Heart left ventricle (tissue), 16 donors: ENCODE results near the gene GPR4. TPM values are rescaled to one million over a fixed set of nuclear protein-coding genes. Genes with fewer than 3 reads are reported as not detected.

Source experiments
- ATAC-seq, 4 donors: fragments of 200-7000 bp; cut with Tn5 transposase; one replicate each; pipeline ENCODE4 v1.9.1; 2020 to 2022; ENCODE audit warnings: moderate library complexity in 4 of 4, mild to moderate bottlenecking in 3 of 4, moderate number of reproducible peaks in 1 of 4
- DNase-seq, 5 donors: peaks; one replicate each; pipeline ENCODE4 v3.0.0-alpha.2; 2020
- H3K27ac ChIP-seq, 12 donors: fragments of 200-600 bp; sonication (generic) in 4 of 12; one replicate each; pipeline versions ENCODE4 v1.5.0 to v1.8.0; 2016 to 2022; ENCODE audit warnings: mild to moderate bottlenecking in 2 of 12
- H3K27me3 ChIP-seq, 9 donors: fragments of 200-600 bp; sonication (generic) in 2 of 9; one replicate each; pipeline versions ENCODE4 v1.5.1 to v1.8.0; 2016 to 2022; ENCODE audit warnings: mild to moderate bottlenecking in 3 of 9
- H3K36me3 ChIP-seq, 9 donors: fragments of 200-600 bp; sonication (generic) in 2 of 9; one replicate each; pipeline versions ENCODE4 v1.5.0 to v1.8.0; 2018 to 2022; ENCODE audit warnings: mild to moderate bottlenecking in 2 of 9
- H3K4me1 ChIP-seq, 12 donors: fragments of 200-600 bp; sonication (generic) in 4 of 12; one replicate each; pipeline versions ENCODE4 v1.5.0 to v1.8.0; 2016 to 2022; ENCODE audit warnings: mild to moderate bottlenecking in 3 of 12
- H3K4me3 ChIP-seq, 12 donors: fragments of 200-600 bp; sonication (generic) in 4 of 12; one replicate each; pipeline versions ENCODE4 v1.5.0 to v1.8.0; 2017 to 2022; ENCODE audit warnings: mild to moderate bottlenecking in 9 of 12, moderate library complexity in 4 of 12
- H3K9me3 ChIP-seq, 12 donors: fragments of 200-600 bp; sonication (generic) in 4 of 12; one replicate each; pipeline versions ENCODE4 v1.5.0 to v1.8.0; 2016 to 2022; ENCODE audit warnings: mild to moderate bottlenecking in 1 of 12
- CTCF ChIP-seq, 12 donors: fragments of 200-600 bp; sonication (generic) in 4 of 12; IDR thresholded peaks; one replicate each; pipeline versions ENCODE4 v1.5.0 to v1.8.0; 2018 to 2022; ENCODE audit warnings: antibody characterized with exemption in 12 of 12, mild to moderate bottlenecking in 5 of 12
- POLR2A ChIP-seq, 2 donors: fragments of 450-650 bp; IDR thresholded peaks; one replicate each; pipeline ENCODE4 v1.6.1; 2017; ENCODE audit warnings: antibody characterized with exemption in 2 of 2, mild to moderate bottlenecking in 2 of 2, moderate library complexity in 2 of 2
- WGBS, 4 donors: extraction: QIAGEN DNeasy Blood & Tissue Kit in 2 of 4; methylation state at CpG; one replicate each; pipeline versions ENCODE4 v1.1.5 to v1.1.7; 2013 to 2018; 5-methylcytosine and 5-hydroxymethylcytosine counted together
- intact Hi-C, 10 donors: fragments of 100-400 bp; cut with DNase I; formaldehyde crosslinking; loops; one replicate each; pipeline versions ENCODE4 v1.11.1 to v1.14.2; 2022
- polyA plus RNA-seq, 2 donors: library from polyadenylated mRNA; stranded (reverse); fragments of 200-250 nt; gene quantifications; one replicate each; pipeline ENCODE4 v1.2.3, GENCODE V29; 2013
- total RNA-seq, 9 donors: library from RNA; depleted of rRNA in 2 of 9; stranded (reverse); fragments of >200 nt in 2 of 9; fragmentation: NEBNext Ultra II Directional in 3 of 9; extraction: Animal tissue kit (Norgen Biotek cat#: 25700) in 3 of 9; gene quantifications; one replicate each; pipeline versions ENCODE4 v1.1.0 to v1.2.4, GENCODE V29; 2016 to 2023
- donor health status: ischemic (EF 13 %, LVEDD 7.1; RV severe dilation, severe dysfunction).
- donor health status: healthy with polysubstance abuse.
- donor health status: DM: no; HTN: yes; CAD: no.
- donor health status: DM: no; HTN: no; CAD: no.
- donor health status: ischemic (EF 25% LVEDD 6.9; RV normal size, moderate dysfunction).
- donor health status: ischemic (EF 25% LVEDD 5.7; RV mildly dilated, moderate dysfunction).
- donor health status: healthy.
- donor health status: DM: yes; HTN: yes; CAD: no.
- donor health status: ischemic (EF 35%, LVEDD 5.7; RV mildly dilated, moderate dysfunction).
- donor health status: nonischemic (EF 11% LVEDD 7.7; RV severe dilation, severe dysfunction).
- donor health status: DM: yes; HTN: yes; CAD: no.
- donor health status: PGD.
- donor health status: ischemic (EF 29% LVEDD 5.4; RV normal size, mild dysfunction).
- donor health status: nonischemic (EF 23%, LVEDD 6.1; RV moderate dilation, normal function).

Gene GPR4
- total and polyA plus RNA-seq, 11 donors, result 2.7 to 36.0 (median 5.1) TPM

- H3K27ac ChIP-seq, result peak within 1 kb of the TSS; percentile 92 to 100 (median 96)
- H3K27me3 ChIP-seq, result no peaks in the 10 kb centered on the region
- 0 to 1% (median 0%) methylated on average over 33 to 63 of the region's 63 CpGs for whole genome bisulfite sequencing, 4 donors
- ATAC-seq (peak; percentile 95 to 97 (median 96)), DNase-seq (peak; percentile 100)
- peak within 1 kb of the TSS; percentile 52 to 85 (median 66) for H3K4me3 ChIP-seq
- TF ChIP-seq CTCF (IDR thresholded peaks at IDR 0.05) (peak in 3 of 12 donors; percentile 26 to 35 (median 34)), POLR2A (IDR thresholded peaks at IDR 0.05) (peak in 1 of 2 donors; percentile 71)
- peaks cover 0 to 5% (median 0%) of the 10 kb centered on the region in 9 donors for H3K36me3 ChIP-seq
- intact Hi-C loops, result loop anchor here in 6 of 10 donors (5.0 to 10.0 kb wide), 4 partner anchors 50 to 160 kb away; partner anchors contain the start of genes VASP (in 2 of the 6), EML2 (in 1 of the 6) and ERCC1 (in 1 of the 6)
- peaks cover 0 to 20% (median 13%) of the 10 kb centered on the region in 12 donors for H3K4me1 ChIP-seq
- no peaks in the 10 kb centered on the region for H3K9me3 ChIP-seq
Observed at GRCh38 chr19:45584332-45585157, 17.5 kb downstream of the GPR4 start, which contains the start of gene OPA3. OPA3 (minus strand) TSS chr19:45584802; CDS start chr19:45584764, 38 bp downstream.

GRCh38 chr19:45581576-45581975, 20.4 kb downstream of the GPR4 start:
- ATAC-seq (no peak), DNase-seq (peak in 1 of 5 donors; percentile 5)
- Histone ChIP-seq H3K9me3 (no peaks in the 10 kb centered on the region), H3K4me1 (peaks cover 0 to 36% (median 25%) of the 10 kb centered on the region in 12 donors), H3K27me3 (no peaks in the 10 kb centered on the region), H3K27ac (no peak overlapping the region), H3K36me3 (peaks cover 0 to 5% (median 0%) of the 10 kb centered on the region in 9 donors), H3K4me3 (no peak overlapping the region)
- 88 to 95% (median 93%) methylated on average over 7 of the region's 7 CpGs for WGBS, 4 donors
- no peak for TF ChIP-seq POLR2A (IDR thresholded peaks at IDR 0.05)
- no peak for TF ChIP-seq CTCF (IDR thresholded peaks at IDR 0.05)
- intact Hi-C loops, result loop anchor here in 6 of 10 donors (5.0 to 10.0 kb wide), 4 partner anchors 53 to 157 kb away; partner anchors contain the start of genes VASP (in 2 of the 6), EML2 (in 1 of the 6) and ERCC1 (in 1 of the 6)

GRCh38 chr19:45578861-45579260, 23.2 kb downstream of the GPR4 start:
- intact Hi-C loops, result loop anchor here in 2 of 10 donors (10.0 kb wide), 1 partner anchor 54 kb away; no protein-coding TSS in a partner anchor
- WGBS, 4 donors, result 48 to 62% (median 53%) methylated on average over 5 of the region's 5 CpGs
- no peaks in the 10 kb centered on the region for H3K27me3 ChIP-seq
- peaks cover 0 to 5% (median 0%) of the 10 kb centered on the region in 9 donors for H3K36me3 ChIP-seq
- DNase-seq (peak in 1 of 5 donors; percentile 45), ATAC-seq (peak; percentile 12 to 27 (median 18))
- TF ChIP-seq CTCF (IDR thresholded peaks at IDR 0.05) (no peak), POLR2A (IDR thresholded peaks at IDR 0.05) (no peak)
- peak overlapping the region in 6 of 12 donors; percentile 2 to 79 (median 46) for H3K27ac ChIP-seq
- H3K4me3 ChIP-seq, result no peak overlapping the region
- H3K9me3 ChIP-seq, result no peaks in the 10 kb centered on the region
- peaks cover 0 to 52% (median 30%) of the 10 kb centered on the region in 12 donors for H3K4me1 ChIP-seq
